OCI-LY1 (cell line): Measurements from ENCODE around the gene MVB12B.

Experiments used
- CTCF ChIP-seq: fragments of 200-600 bp; sonication (generic), shearing (Covaris generic); IDR thresholded peaks from 2 replicates; pipeline ENCODE4 v1.5.1; 2017; ENCODE audit warnings: mild to moderate bottlenecking, antibody characterized with exemption, low read length, moderate library complexity, mixed read lengths
- EZH2 ChIP-seq: fragments of 200-600 bp; sonication (generic), shearing (Covaris generic); IDR thresholded peaks from 2 replicates; pipeline ENCODE4 v1.8.0; 2017; ENCODE audit warnings: borderline replicate concordance, mixed run types, mild to moderate bottlenecking, antibody characterized with exemption, low read length, moderate library complexity, mixed read lengths

- TF ChIP-seq CTCF (no peak), EZH2 (no peak)
Observed at GRCh38 chr9:126430124-126430523, 103.5 kb downstream of the MVB12B start.
